Activated CD8-positive, alpha-beta memory T cell treated with anti-CD3 and anti-CD28 coated beads, Interleukin-2, amount 50 U/mL, for 4 hours (primary cell): ENCODE results near the gene CHEK1.
"Not testable (repeated sequence)": the region's sequence is repeated elsewhere in the genome, so short reads cannot be mapped to it uniquely, and the experiment has no call there.

Experiments used
- DNase-seq: peaks from one replicate; pipeline ENCODE4 v3.0.0-alpha.2; 2020

Gene CHEK1

DNA sequence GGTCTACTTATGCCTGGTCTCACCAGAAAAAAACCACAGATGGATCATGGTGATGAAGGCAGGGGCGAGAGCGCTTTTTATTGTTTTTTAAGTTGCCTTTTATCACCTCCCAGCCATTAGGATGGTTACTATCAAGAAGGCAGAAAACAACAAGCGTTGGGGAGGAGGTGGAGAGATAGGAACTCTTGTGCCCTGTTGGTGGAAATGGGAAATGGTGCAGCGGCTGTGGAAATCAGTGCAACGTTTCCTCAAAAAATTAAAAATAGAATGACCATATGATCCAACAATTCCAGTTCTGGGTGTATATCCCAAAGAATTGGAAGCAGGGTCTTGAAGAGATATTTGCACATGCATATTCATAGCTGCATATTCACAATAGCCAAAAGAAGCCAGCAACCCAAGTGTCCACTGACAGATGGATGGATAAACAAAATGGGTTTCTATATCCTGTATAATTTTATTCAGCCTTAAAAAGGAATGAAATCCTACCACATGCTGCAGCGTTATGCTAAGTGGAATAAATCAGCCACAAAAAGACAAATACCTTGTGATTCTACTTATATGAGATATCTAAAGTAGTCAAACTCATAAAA, 76.2 kb downstream of the CHEK1 start:
- no peak for DNase-seq

DNA sequence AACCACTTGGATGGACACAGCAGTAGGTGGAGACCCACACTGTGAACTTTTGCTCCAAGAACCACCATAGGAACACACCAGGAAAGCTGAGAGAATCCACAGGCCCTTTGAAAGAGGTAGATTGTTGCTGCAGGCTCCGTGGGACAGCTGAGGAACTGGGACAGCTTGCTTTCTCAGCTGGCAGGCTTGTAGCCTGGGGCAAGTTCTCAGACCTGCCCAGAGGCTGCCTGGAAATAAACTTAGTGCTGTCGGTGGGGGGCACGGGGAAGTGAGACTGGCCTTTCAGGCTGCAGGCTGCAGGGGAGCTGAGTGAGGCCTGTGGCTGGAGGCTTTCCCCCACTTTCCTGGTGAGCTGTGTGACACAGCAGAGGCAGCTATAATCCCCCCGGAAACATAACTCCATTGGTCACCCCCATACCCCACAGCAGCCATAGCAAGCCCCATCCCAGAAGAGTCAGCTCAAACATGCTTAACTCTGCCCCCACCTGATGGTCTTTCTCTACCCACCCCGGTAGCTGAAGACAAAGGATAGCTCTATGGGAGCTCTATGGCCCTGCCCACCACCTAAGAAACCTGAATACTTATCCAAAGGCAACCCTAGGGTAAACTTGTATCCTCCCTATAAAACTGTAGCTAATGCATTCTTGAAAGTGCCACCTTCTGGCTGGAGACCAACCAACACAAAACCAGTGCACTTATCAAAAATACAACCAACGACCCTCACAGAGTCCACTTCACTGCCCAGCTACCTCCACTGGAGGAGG, 77.1 kb downstream of the CHEK1 start:
- no peak for DNase-seq

DNA sequence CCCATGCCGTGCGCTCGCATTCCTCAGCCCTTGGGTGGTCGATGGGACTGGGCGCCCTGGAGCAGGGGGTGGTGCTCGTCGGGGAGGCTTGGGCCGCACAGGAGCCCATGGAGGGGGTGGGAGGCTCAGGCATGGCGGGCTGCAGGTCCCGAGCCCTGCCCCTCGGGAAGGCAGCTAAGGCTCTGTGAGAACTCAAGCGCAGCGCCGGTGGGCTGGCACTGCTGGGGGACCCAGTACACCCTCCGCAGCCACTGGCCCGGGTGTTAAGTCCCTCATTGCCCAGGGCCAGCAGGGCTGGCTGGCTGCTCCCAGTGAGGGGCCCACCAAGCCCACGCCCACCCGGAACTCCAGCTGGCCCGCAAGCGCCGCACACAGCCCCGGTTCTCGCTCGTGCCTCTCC, 79.7 kb downstream of the CHEK1 start:
- DNase-seq, result not testable (repeated sequence)

DNA sequence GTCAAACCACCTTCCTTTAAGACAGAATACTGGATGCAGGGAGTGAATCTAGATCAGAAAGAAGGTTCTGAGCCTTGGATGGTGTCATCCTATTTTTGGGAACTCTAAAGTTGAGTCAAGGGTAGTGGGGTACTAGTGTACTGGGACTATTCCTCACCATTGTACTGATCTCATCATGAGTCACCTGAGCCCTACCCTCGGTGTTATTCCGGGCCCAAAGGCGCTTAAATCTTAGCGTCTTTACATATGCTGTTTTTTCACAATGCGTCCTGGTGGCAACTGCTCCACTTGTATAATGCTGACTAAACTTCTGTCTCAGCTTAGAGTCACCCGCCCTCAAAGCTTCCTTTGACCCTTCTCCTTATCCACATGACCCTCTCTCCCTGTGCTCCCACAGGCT, 95.8 kb downstream of the CHEK1 start:
- DNase-seq, result no peak

DNA sequence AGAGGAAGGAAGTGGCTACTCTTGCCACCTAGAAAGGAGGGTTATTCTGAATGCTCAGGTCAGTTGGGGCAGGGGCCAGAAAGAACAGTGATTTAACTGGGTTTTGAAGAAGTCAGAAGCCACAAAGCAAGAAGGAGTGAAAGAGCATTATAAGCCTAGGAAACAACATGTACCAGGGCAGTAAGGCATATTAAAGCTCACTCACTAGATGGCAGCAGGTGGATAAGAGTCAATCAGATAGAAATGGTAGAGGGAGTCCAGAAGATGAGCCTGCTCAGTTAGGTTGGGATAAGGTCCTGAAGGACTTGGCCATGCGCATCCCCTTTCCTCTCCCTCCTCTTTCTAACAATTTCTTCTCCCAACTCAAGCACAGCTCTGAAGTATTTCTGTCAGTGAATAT, 99.2 kb downstream of the CHEK1 start:
- no peak for DNase-seq
